HEK293 (cell line): ENCODE results near the gene PTPMT1.

Experiments used
- GLIS1 ChIP-seq: fragments of 450-650 bp; formaldehyde crosslinking; IDR thresholded peaks from 2 replicates; pipeline ENCODE4 v1.5.1; 2016; ENCODE audit warnings: missing biosample characterization, missing genetic modification characterization
- SALL2 ChIP-seq: fragments of 450-650 bp; formaldehyde crosslinking; IDR thresholded peaks from 2 replicates; pipeline ENCODE4 v1.5.0; 2017; ENCODE audit warnings: missing biosample characterization, mild to moderate bottlenecking, missing genetic modification characterization, borderline replicate concordance
- WT1 ChIP-seq: fragments of 450-650 bp; formaldehyde crosslinking; IDR thresholded peaks from 2 replicates; pipeline ENCODE4 v1.5.1; 2016; ENCODE audit warnings: missing biosample characterization, missing genetic modification characterization
- ZBTB49 ChIP-seq: fragments of 450-650 bp; formaldehyde crosslinking; IDR thresholded peaks from 2 replicates; pipeline ENCODE4 v1.5.1; 2016; ENCODE audit warnings: missing biosample characterization, missing genetic modification characterization, low read depth
- ZNF175 ChIP-seq: fragments of 450-650 bp; formaldehyde crosslinking; IDR thresholded peaks from 2 replicates; pipeline ENCODE4 v1.5.1; 2016; ENCODE audit warnings: missing biosample characterization, missing genetic modification characterization
- ZNF324 ChIP-seq: fragments of 450-650 bp; formaldehyde crosslinking; IDR thresholded peaks from 2 replicates; pipeline ENCODE4 v1.5.1; 2016; ENCODE audit warnings: missing biosample characterization, missing genetic modification characterization
- ZNF548 ChIP-seq: fragments of 450-650 bp; formaldehyde crosslinking; IDR thresholded peaks from 2 replicates; pipeline ENCODE4 v1.5.1; 2016; ENCODE audit warnings: missing biosample characterization, missing genetic modification characterization
- ZNF707 ChIP-seq: fragments of 450-650 bp; formaldehyde crosslinking; IDR thresholded peaks from 2 replicates; pipeline ENCODE4 v1.5.1; 2016; ENCODE audit warnings: missing biosample characterization, missing genetic modification characterization
- TF ChIP-seq, protein P1 (sequence below): fragments of 450-650 bp; formaldehyde crosslinking; IDR thresholded peaks from 2 replicates; pipeline ENCODE4 v1.5.1; 2016; ENCODE audit warnings: missing biosample characterization, missing genetic modification characterization
- TF ChIP-seq, protein P2 (sequence below): fragments of 450-650 bp; formaldehyde crosslinking; IDR thresholded peaks from 2 replicates; pipeline ENCODE4 v1.5.1; 2016; ENCODE audit warnings: missing biosample characterization, missing genetic modification characterization
- TF ChIP-seq, protein P3 (sequence below): fragments of 450-650 bp; formaldehyde crosslinking; IDR thresholded peaks from 2 replicates; pipeline ENCODE4 v1.5.1; 2016; ENCODE audit warnings: missing biosample characterization, missing genetic modification characterization
- TF ChIP-seq, protein P4 (sequence below): IDR thresholded peaks from 2 replicates; pipeline ENCODE4 v1.6.1; 2011; ENCODE audit warnings: mild to moderate bottlenecking, low read depth, low read length, borderline replicate concordance

GRCh38 chr11:47524291-47524874 lies 41.0 kb upstream of the PTPMT1 start:
- TF ChIP-seq, protein P1, sequence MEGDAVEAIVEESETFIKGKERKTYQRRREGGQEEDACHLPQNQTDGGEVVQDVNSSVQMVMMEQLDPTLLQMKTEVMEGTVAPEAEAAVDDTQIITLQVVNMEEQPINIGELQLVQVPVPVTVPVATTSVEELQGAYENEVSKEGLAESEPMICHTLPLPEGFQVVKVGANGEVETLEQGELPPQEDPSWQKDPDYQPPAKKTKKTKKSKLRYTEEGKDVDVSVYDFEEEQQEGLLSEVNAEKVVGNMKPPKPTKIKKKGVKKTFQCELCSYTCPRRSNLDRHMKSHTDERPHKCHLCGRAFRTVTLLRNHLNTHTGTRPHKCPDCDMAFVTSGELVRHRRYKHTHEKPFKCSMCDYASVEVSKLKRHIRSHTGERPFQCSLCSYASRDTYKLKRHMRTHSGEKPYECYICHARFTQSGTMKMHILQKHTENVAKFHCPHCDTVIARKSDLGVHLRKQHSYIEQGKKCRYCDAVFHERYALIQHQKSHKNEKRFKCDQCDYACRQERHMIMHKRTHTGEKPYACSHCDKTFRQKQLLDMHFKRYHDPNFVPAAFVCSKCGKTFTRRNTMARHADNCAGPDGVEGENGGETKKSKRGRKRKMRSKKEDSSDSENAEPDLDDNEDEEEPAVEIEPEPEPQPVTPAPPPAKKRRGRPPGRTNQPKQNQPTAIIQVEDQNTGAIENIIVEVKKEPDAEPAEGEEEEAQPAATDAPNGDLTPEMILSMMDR: no peak
- TF ChIP-seq GLIS1 (tag by site-specific recombination): no peak
- TF ChIP-seq, protein P2, sequence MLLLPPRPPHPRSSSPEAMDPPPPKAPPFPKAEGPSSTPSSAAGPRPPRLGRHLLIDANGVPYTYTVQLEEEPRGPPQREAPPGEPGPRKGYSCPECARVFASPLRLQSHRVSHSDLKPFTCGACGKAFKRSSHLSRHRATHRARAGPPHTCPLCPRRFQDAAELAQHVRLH: no peak
- TF ChIP-seq, protein P3, sequence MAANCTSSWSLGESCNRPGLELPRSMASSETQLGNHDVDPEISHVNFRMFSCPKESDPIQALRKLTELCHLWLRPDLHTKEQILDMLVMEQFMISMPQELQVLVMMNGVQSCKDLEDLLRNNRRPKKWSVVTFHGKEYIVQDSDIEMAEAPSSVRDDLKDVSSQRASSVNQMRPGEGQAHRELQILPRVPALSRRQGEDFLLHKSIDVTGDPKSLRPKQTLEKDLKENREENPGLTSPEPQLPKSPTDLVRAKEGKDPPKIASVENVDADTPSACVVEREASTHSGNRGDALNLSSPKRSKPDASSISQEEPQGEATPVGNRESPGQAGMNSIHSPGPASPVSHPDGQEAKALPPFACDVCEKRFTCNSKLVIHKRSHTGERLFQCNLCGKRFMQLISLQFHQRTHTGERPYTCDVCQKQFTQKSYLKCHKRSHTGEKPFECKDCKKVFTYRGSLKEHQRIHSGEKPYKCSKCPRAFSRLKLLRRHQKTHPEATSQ (tag by site-specific recombination): no peak
- TF ChIP-seq ZBTB49 (tag by site-specific recombination): no peak
- no peak for TF ChIP-seq WT1 (tag by site-specific recombination)
- TF ChIP-seq ZNF707: no peak
- TF ChIP-seq ZNF548 (tag by site-specific recombination): no peak
- no peak for TF ChIP-seq SALL2 (tag by site-specific recombination)
- TF ChIP-seq ZNF324 (tag by site-specific recombination): no peak
- no peak for TF ChIP-seq ZNF175 (tag by site-specific recombination)
- TF ChIP-seq, protein P4, sequence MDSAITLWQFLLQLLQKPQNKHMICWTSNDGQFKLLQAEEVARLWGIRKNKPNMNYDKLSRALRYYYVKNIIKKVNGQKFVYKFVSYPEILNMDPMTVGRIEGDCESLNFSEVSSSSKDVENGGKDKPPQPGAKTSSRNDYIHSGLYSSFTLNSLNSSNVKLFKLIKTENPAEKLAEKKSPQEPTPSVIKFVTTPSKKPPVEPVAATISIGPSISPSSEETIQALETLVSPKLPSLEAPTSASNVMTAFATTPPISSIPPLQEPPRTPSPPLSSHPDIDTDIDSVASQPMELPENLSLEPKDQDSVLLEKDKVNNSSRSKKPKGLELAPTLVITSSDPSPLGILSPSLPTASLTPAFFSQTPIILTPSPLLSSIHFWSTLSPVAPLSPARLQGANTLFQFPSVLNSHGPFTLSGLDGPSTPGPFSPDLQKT: no peak
